LNCaP clone FGC (cell line): Measurements from ENCODE around the gene NSMCE4A.

Experiments used
- DNase-seq: peaks from one replicate; pipeline ENCODE4 v3.0.0-alpha.2; 2011; ENCODE audit warnings: low read depth
- H3K4me3 ChIP-seq: 2 replicates; pipeline ENCODE4 v1.5.1; 2011; ENCODE audit warnings: mild to moderate bottlenecking, low read depth, low read length, control low read depth
- CTCF ChIP-seq: IDR thresholded peaks from 2 replicates; pipeline ENCODE4 v1.5.1; 2012; ENCODE audit warnings: mild to moderate bottlenecking; ENCODE audit not compliant: control insufficient read depth, insufficient read depth; ENCODE audit errors: extremely low read depth

The NSMCE4A gene

GRCh38 chr10:121988361-121989324 lies 13.6 kb upstream of the NSMCE4A start, which contains the start of gene TACC2:
Gene TACC2 (plus strand): TSS chr10:121989163. CDS start chr10:122021982, 32,819 bp downstream.
- TF ChIP-seq CTCF, result no peak
- no peak for DNase-seq
- H3K4me3 ChIP-seq, result no peak within 1 kb of the TSS

- no peak for TF ChIP-seq CTCF
- no peak overlapping the region for H3K4me3 ChIP-seq
- DNase-seq, result no peak
Observed at GRCh38 chr10:121984463-121984862, 9.4 kb upstream of the NSMCE4A start.

GRCh38 chr10:121983852-121984251 lies 8.8 kb upstream of the NSMCE4A start:
- no peak for DNase-seq
- H3K4me3 ChIP-seq, result no peak overlapping the region
- no peak for TF ChIP-seq CTCF

DNA sequence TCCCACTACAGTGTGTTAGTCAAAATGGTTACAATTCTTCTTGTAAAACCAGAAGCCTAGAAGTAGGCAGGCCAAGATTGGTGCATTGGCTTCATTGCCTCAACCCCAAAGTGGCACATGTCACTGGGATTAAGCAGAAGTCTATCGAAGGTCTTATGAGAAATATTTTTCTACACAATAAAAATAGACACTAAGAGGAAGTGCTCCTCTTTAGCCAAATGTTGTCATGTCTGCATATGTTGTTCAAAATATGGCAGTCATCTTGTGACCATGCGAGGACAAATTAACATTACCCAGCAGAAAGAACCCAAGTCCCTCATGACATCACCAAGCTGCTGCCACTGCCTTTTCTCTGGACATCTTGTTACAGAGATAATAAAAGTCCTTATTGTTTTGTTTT lies 6.3 kb upstream of the NSMCE4A start:
- no peak for TF ChIP-seq CTCF
- no peak for DNase-seq
- H3K4me3 ChIP-seq, result no peak overlapping the region

DNA sequence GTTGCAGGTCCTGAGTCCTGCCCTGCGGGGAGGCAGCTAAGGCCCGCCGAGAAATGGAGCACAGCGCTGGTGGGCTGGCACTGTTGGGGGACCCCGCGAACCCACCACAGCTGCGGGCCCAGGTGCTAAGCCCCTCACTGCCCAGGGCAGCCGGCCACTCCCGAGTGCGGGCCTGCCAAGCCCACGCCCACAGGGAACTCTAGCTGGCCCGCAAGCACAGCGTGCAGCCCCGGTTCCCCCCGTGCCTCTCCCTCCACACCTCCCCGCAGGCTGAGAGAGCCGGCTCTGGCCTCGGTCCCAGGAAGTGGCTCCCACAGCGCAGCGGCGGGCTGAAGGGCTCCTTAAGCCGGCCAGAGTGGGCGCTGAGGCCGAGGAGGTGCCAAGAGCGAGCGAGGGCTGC lies 3.5 kb upstream of the NSMCE4A start:
- no peak for DNase-seq
- TF ChIP-seq CTCF, result no peak
- no peak overlapping the region for H3K4me3 ChIP-seq

- DNase-seq, result no peak
- no peak for TF ChIP-seq CTCF
- H3K4me3 ChIP-seq, result no peak overlapping the region
Observed at GRCh38 chr10:121976607-121977006, 1.6 kb upstream of the NSMCE4A start.
